ENCODE results near the gene KAT6B. TPM values are rescaled to one million over a fixed set of nuclear protein-coding genes. Genes with fewer than 3 reads are reported as not detected.

Gene KAT6B
- total RNA-seq, 2 experiments from 2014 or later: 70.3 to 74.2 TPM

- intact Hi-C loops (cut with DNase I, micrococcal nuclease): no loop called here
- H3K4me1 ChIP-seq (ENCODE audit: insufficient read depth, low read length): no peaks in the 10 kb centered on the region
- H3K36me3 ChIP-seq (ENCODE audit: insufficient read depth, low read length): no peaks in the 10 kb centered on the region
- no peaks in the 10 kb centered on the region for H3K9me3 ChIP-seq (ENCODE audit: control insufficient read depth in 1 of 2, insufficient read depth in 1 of 2, low read length in 2 of 2)
- no peak for DNase-seq
- no peak overlapping the region for H3K4me3 ChIP-seq (ENCODE audit: low read length)
- Mint-ChIP-seq H3K27ac (no peak overlapping the region), H3K9me3 (no peaks in the 10 kb centered on the region), H3K27me3 (no peaks in the 10 kb centered on the region), H3K4me1 (ENCODE audit: low read depth) (peaks cover 60% of the 10 kb centered on the region), H3K4me3 (no peak overlapping the region), H3K36me3 (ENCODE audit: low read depth) (peaks cover 4% of the 10 kb centered on the region)
- CTCF ChIA-PET: interaction anchor here (0.6 kb wide), 1 partner anchor 17 kb away, joined by 3 read pairs; no protein-coding TSS in a partner anchor
- TF ChIP-seq CTCF (IDR thresholded peaks at IDR 0.05): no peak
- ATAC-seq (ENCODE audit: poor library complexity): no peak
- no peaks in the 10 kb centered on the region for H3K27me3 ChIP-seq (ENCODE audit: control insufficient read depth in 1 of 2, insufficient read depth in 2 of 2, low read length in 2 of 2)
- POLR2A ChIA-PET: no interaction called here
- no peak overlapping the region for H3K27ac ChIP-seq (ENCODE audit: low read depth in 1 of 2, low read length in 2 of 2)
These were observed 129.4 kb downstream of the KAT6B start for GRCh38 chr10:74955796-74956195.

GRCh38 chr10:74956555-74957111 is 130.2 kb downstream of the KAT6B start:
- Mint-ChIP-seq H3K27ac (no peak overlapping the region), H3K27me3 (no peaks in the 10 kb centered on the region), H3K4me3 (no peak overlapping the region), H3K36me3 (ENCODE audit: low read depth) (peaks cover 4% of the 10 kb centered on the region), H3K9me3 (no peaks in the 10 kb centered on the region), H3K4me1 (ENCODE audit: low read depth) (peaks cover 65% of the 10 kb centered on the region)
- no peaks in the 10 kb centered on the region for H3K36me3 ChIP-seq (ENCODE audit: insufficient read depth, low read length)
- intact Hi-C loops (cut with DNase I, micrococcal nuclease): no loop called here
- ChIA-PET CTCF (interaction anchor here (0.6 kb wide), 1 partner anchor 16 kb away, joined by 3 read pairs; no protein-coding TSS in a partner anchor), POLR2A (interaction anchor here (0.8 kb wide), 1 partner anchor 13 kb away, joined by 3 read pairs; no protein-coding TSS in a partner anchor)
- H3K27ac ChIP-seq (ENCODE audit: low read depth in 1 of 2, low read length in 2 of 2): no peak overlapping the region
- no peak for TF ChIP-seq CTCF (IDR thresholded peaks at IDR 0.05)
- DNase-seq: no peak
- no peak overlapping the region for H3K4me3 ChIP-seq (ENCODE audit: low read length)
- no peak for ATAC-seq (ENCODE audit: poor library complexity)
- no peaks in the 10 kb centered on the region for H3K27me3 ChIP-seq (ENCODE audit: control insufficient read depth in 1 of 2, insufficient read depth in 2 of 2, low read length in 2 of 2)
- H3K4me1 ChIP-seq (ENCODE audit: insufficient read depth, low read length): no peaks in the 10 kb centered on the region
- no peaks in the 10 kb centered on the region for H3K9me3 ChIP-seq (ENCODE audit: control insufficient read depth in 1 of 2, insufficient read depth in 1 of 2, low read length in 2 of 2)

GRCh38 chr10:74957285-74957961 is 131.0 kb downstream of the KAT6B start:
- no peaks in the 10 kb centered on the region for H3K36me3 ChIP-seq (ENCODE audit: insufficient read depth, low read length)
- H3K9me3 ChIP-seq (ENCODE audit: control insufficient read depth in 1 of 2, insufficient read depth in 1 of 2, low read length in 2 of 2): no peaks in the 10 kb centered on the region
- Mint-ChIP-seq H3K36me3 (ENCODE audit: low read depth) (peaks cover 8% of the 10 kb centered on the region), H3K4me3 (no peak overlapping the region), H3K27me3 (no peaks in the 10 kb centered on the region), H3K4me1 (ENCODE audit: low read depth) (peaks cover 65% of the 10 kb centered on the region), H3K9me3 (no peaks in the 10 kb centered on the region), H3K27ac (peak overlapping the region; percentile 54)
- ATAC-seq (ENCODE audit: poor library complexity) (no peak), DNase-seq (no peak)
- ChIA-PET CTCF (no interaction called here), POLR2A (interaction anchor here (0.8 kb wide), 1 partner anchor 13 kb away, joined by 3 read pairs; no protein-coding TSS in a partner anchor)
- no peaks in the 10 kb centered on the region for H3K4me1 ChIP-seq (ENCODE audit: insufficient read depth, low read length)
- H3K27me3 ChIP-seq (ENCODE audit: control insufficient read depth in 1 of 2, insufficient read depth in 2 of 2, low read length in 2 of 2): no peaks in the 10 kb centered on the region
- no peak overlapping the region for H3K27ac ChIP-seq (ENCODE audit: low read depth in 1 of 2, low read length in 2 of 2)
- no peak for TF ChIP-seq CTCF (IDR thresholded peaks at IDR 0.05)
- intact Hi-C loops (cut with DNase I, micrococcal nuclease): no loop called here
- no peak overlapping the region for H3K4me3 ChIP-seq (ENCODE audit: low read length)

Data from CD4-positive, alpha-beta T cell (primary cell).